BE2C (cell line): ENCODE results near the gene WLS.
A peak's percentile ranks its signal among the peaks of the same experiment; 100 is the strongest.
"Not testable (repeated sequence)": the region's sequence is repeated elsewhere in the genome, so short reads cannot be mapped to it uniquely, and the experiment has no call there.

ENCODE experiments used
- DNase-seq: peaks from one replicate; pipeline ENCODE4 v3.0.0-alpha.2; 2020
- H3K27me3 ChIP-seq: fragments of 250-450 bp; sonication (Bioruptor Pico); 2 replicates; pipeline ENCODE4 v1.5.1; 2020; ENCODE audit warnings: mild to moderate bottlenecking
- H3K36me3 ChIP-seq: fragments of 250-450 bp; sonication (Bioruptor Pico); 2 replicates; pipeline ENCODE4 v1.5.1; 2020; ENCODE audit warnings: mild to moderate bottlenecking
- H3K4me1 ChIP-seq: fragments of 250-450 bp; sonication (Bioruptor Pico); 2 replicates; pipeline ENCODE4 v1.5.1; 2020
- H3K4me3 ChIP-seq: 2 replicates; pipeline ENCODE4 v1.5.1; 2011; ENCODE audit warnings: low read depth, low read length
- H3K9me3 ChIP-seq: fragments of 250-450 bp; sonication (Bioruptor Pico); 2 replicates; pipeline ENCODE4 v1.5.1; 2020
- TF ChIP-seq, protein P1 (sequence below): IDR thresholded peaks from 2 replicates; pipeline ENCODE4 v1.5.1; 2012; ENCODE audit warnings: mild to moderate bottlenecking, low read depth, low read length

WLS gene

DNA sequence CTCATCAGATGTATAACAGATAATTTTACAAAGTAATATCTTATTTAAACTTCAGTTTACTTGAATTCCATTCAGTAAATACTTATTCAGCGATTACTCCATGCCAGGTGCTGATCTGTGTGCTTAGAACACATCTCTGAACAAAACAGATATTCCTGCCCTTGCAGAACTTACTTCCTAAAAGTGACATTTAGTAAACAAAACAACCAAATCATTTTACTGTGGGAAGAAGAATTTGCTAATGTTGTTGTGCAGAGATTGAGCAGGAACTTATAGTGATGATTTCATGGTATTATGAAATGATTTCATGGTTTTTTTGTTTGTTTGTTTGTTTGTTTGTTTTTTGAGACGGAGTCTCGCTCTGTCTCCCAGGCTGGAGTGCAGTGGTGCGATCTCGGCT lies 39.3 kb upstream of the WLS start:
- DNase-seq: no peak
- Histone ChIP-seq H3K36me3 (no peaks in the 10 kb centered on the region), H3K27me3 (no peaks in the 10 kb centered on the region), H3K4me3 (no peak overlapping the region), H3K4me1 (no peaks in the 10 kb centered on the region), H3K9me3 (no peaks in the 10 kb centered on the region)
- TF ChIP-seq, protein P1, sequence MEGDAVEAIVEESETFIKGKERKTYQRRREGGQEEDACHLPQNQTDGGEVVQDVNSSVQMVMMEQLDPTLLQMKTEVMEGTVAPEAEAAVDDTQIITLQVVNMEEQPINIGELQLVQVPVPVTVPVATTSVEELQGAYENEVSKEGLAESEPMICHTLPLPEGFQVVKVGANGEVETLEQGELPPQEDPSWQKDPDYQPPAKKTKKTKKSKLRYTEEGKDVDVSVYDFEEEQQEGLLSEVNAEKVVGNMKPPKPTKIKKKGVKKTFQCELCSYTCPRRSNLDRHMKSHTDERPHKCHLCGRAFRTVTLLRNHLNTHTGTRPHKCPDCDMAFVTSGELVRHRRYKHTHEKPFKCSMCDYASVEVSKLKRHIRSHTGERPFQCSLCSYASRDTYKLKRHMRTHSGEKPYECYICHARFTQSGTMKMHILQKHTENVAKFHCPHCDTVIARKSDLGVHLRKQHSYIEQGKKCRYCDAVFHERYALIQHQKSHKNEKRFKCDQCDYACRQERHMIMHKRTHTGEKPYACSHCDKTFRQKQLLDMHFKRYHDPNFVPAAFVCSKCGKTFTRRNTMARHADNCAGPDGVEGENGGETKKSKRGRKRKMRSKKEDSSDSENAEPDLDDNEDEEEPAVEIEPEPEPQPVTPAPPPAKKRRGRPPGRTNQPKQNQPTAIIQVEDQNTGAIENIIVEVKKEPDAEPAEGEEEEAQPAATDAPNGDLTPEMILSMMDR: no peak

DNA sequence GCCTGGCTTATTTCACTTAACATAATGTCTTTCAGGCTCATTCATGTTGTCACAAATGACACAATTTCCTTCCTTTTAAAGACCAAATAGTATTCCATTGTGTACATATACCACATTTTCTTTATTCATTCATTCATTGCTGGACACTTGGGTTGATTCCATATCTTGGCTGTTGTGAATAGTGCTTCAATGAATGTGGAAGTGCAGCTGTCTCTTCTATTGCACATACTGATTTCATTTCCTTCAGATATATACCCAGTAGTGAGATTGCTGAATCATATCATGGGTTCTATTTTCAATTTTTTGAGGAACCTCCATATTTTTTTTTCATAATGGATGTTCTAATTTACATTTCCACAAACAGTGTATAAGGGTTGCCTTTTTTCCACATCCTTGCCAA lies 38.6 kb upstream of the WLS start:
- H3K27me3 ChIP-seq: no peaks in the 10 kb centered on the region
- no peaks in the 10 kb centered on the region for H3K9me3 ChIP-seq
- TF ChIP-seq, protein P1: no peak
- no peaks in the 10 kb centered on the region for H3K4me1 ChIP-seq
- DNase-seq: no peak
- no peaks in the 10 kb centered on the region for H3K36me3 ChIP-seq
- H3K4me3 ChIP-seq: no peak overlapping the region

DNA sequence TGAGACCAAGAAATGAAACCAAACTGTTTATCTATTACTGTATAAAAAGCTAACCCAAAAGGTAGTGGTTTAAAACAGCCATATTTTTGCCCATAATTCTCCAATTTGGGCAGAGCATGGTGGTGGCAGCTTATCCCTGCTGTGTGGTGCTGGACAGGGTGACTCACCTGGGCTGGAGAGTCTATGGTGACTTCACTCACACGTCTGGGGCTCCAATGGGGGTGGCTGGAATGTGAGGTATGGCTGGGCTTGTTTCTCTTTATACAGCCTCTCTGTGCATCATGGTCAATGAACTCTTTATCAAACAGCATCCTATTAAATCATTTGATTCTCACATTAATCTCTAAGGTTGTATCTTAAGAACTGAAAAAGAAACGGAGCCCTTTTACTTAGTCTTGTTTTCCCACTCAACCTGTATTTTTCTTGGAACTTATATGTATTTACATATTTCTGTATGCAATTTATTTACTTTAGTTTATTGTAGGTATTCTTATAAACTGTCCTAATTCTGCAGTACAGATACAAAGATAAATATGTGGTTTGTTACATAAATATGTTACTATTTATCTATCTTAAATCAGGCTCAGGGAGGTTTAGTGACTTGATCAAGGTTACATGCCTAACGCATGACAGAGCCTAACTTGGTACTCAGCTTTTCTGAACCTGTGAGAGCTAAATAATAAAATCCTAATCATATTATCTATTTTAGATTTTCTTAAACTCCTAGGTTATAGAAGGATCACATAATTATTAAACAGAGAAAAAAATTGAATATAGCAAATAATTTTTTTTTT lies 37.5 kb upstream of the WLS start:
- TF ChIP-seq, protein P1: no peak
- no peaks in the 10 kb centered on the region for H3K4me1 ChIP-seq
- no peaks in the 10 kb centered on the region for H3K36me3 ChIP-seq
- H3K4me3 ChIP-seq: no peak overlapping the region
- no peaks in the 10 kb centered on the region for H3K9me3 ChIP-seq
- DNase-seq: no peak
- no peaks in the 10 kb centered on the region for H3K27me3 ChIP-seq

DNA sequence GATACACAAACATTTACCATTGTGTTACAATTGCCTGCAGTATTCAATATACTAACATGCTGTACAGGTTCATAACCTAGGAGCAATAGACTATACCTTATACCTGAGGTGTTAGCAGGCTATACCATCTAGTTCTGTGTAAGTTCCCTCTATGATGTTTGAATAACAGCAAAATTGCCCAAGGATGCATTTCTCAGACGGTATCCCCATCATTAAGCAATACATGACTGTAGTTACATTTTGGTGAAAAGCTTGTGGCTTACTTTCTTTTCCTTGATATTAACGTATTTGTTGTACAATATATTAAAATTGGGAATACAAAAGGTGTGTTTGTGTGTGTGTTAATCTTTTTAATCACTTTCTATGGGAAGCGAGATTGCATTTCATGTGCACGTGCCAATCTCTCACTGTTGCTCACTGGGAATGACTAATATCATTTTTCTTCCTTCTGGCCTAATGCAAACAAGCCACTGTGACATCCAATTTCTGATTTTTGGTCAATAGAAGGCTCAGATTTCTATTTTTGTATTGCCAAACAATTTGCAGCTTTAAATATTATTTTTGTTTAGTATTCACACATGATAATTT lies 36.7 kb upstream of the WLS start:
- no peak for DNase-seq
- H3K27me3 ChIP-seq: no peaks in the 10 kb centered on the region
- no peak overlapping the region for H3K4me3 ChIP-seq
- no peaks in the 10 kb centered on the region for H3K9me3 ChIP-seq
- H3K36me3 ChIP-seq: no peaks in the 10 kb centered on the region
- TF ChIP-seq, protein P1: no peak
- H3K4me1 ChIP-seq: no peaks in the 10 kb centered on the region

DNA sequence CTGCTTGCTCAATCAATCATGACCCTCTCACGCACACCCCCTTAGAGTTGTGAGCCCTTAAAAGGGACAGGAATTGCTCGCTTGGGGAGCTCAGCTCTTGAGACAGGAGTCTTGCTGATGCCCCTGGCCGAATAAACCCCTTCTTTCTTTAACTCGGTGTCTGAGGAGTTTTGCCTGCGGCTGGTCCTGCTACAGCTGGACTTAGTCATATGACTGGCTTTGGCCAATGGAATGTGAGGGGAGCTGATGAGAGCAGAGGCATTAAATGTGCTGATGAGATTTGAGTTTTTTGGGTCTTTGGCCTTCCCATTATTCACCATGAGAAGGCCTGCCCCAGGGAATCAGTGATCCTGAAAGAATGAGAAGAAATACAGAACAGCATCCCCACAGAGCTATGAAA lies 24.5 kb upstream of the WLS start:
- H3K27me3 ChIP-seq, H3K9me3 ChIP-seq, H3K4me1 ChIP-seq, H3K4me3 ChIP-seq, H3K36me3 ChIP-seq: not testable (repeated sequence)
- DNase-seq: peak; percentile 18

DNA sequence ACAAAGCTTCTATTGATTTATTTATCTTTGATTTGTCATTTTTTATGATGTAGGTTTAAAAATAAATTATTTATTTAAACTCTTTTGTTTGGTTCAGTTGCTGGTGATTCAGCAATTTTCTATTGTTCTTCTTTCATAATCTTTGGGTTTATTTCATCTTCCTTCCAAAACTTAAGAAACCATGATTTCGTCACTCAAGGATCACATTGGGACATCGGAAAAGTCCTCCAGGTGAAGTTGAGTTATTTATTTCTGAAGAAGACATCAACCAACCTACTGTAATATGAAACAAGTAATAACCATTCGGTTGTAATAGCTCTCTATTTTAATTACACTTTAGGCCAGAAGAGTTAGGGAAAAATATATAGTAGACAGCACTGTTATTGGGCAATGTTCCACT lies 23.0 kb upstream of the WLS start:
- no peaks in the 10 kb centered on the region for H3K4me1 ChIP-seq
- no peaks in the 10 kb centered on the region for H3K27me3 ChIP-seq
- H3K9me3 ChIP-seq: no peaks in the 10 kb centered on the region
- no peaks in the 10 kb centered on the region for H3K36me3 ChIP-seq
- no peak for DNase-seq
- no peak overlapping the region for H3K4me3 ChIP-seq
- TF ChIP-seq, protein P1: no peak
